Gastrocnemius medialis (tissue), 4 donors: Measurements from ENCODE around the gene GRB2.

Source experiments
- CTCF ChIP-seq, 5 experiments: fragments of 450-650 bp in 3 of 5; fragments of 200-600 bp in 2 of 5; sonication (generic) in 2 of 5; IDR thresholded peaks in 4 of 5; conservative IDR thresholded peaks in 1 of 5; 1 replicate in 4 of 5; 2 replicates in 1 of 5; pipeline ENCODE4 v1.5.1; 2016 to 2019; ENCODE audit warnings: antibody characterized with exemption in 5 of 5, mild to moderate bottlenecking in 3 of 5, moderate library complexity in 3 of 5
- POLR2A ChIP-seq, 2 donors: fragments of 450-650 bp; IDR thresholded peaks; one replicate each; pipeline ENCODE4 v1.6.1; 2017; ENCODE audit warnings: antibody characterized with exemption in 2 of 2, mild to moderate bottlenecking in 2 of 2, moderate library complexity in 2 of 2

GRCh38 chr17:75442168-75443103 is 37.0 kb upstream of the GRB2 start:
- TF ChIP-seq POLR2A (IDR thresholded peaks at IDR 0.05) = no peak
- no peak for TF ChIP-seq CTCF (IDR thresholded peaks at IDR 0.05 in 4 of 5, conservative IDR thresholded peaks at IDR 0.05 in 1 of 5)
